ENCODE data around the gene HEATR5A. TPM values are rescaled to one million over a fixed set of nuclear protein-coding genes. Genes with fewer than 3 reads are reported as not detected.
"Not testable (repeated sequence)": the region's sequence is repeated elsewhere in the genome, so short reads cannot be mapped to it uniquely, and the experiment has no call there.

HEATR5A gene
- total and polyA plus RNA-seq, 4 donors = 10.9 to 54.0 (median 28.9) TPM

DNA sequence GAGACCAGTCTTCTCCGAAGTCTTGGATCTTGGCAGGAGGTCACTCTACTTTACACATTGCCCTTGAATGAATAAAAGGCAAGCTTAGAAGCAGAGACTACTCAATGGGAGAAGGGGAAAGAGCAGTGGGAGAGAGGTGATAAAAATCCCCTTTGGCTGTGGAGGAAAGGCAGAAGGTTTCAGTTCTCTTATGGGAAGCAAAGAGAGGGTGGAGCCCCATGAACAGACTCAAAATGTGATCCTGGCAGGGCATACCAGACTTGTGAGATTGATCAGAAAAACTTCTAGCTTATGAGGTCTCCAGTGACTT is 163.2 kb downstream of the HEATR5A start:
- H3K27ac ChIP-seq (ENCODE audit: low read depth in 1 of 2, low read length in 1 of 2) = no peak overlapping the region
- peaks cover 0 to 11% (median 7%) of the 10 kb centered on the region in 5 donors for H3K4me1 ChIP-seq (ENCODE audit: control insufficient read depth in 5 of 5, insufficient read depth in 5 of 5, low read length in 5 of 5)
- H3K9me3 ChIP-seq (ENCODE audit: control insufficient read depth in 4 of 4, insufficient read depth in 3 of 4, low read length in 3 of 4) = no peaks in the 10 kb centered on the region
- no peak overlapping the region for H3K9ac ChIP-seq (ENCODE audit: insufficient read depth in 1 of 2, low read length in 2 of 2)
- H3K36me3 ChIP-seq (ENCODE audit: control insufficient read depth in 4 of 4, insufficient read depth in 4 of 4, low read length in 4 of 4) = no peaks in the 10 kb centered on the region
- 91 to 100% methylated on average over 1 of the region's 1 CpG for WGBS, 2 donors
- H3K27me3 ChIP-seq (ENCODE audit: control insufficient read depth in 3 of 3, insufficient read depth in 3 of 3, low read length in 2 of 3) = no peaks in the 10 kb centered on the region
- H3K4me3 ChIP-seq = no peak overlapping the region
- TF ChIP-seq, protein P1, sequence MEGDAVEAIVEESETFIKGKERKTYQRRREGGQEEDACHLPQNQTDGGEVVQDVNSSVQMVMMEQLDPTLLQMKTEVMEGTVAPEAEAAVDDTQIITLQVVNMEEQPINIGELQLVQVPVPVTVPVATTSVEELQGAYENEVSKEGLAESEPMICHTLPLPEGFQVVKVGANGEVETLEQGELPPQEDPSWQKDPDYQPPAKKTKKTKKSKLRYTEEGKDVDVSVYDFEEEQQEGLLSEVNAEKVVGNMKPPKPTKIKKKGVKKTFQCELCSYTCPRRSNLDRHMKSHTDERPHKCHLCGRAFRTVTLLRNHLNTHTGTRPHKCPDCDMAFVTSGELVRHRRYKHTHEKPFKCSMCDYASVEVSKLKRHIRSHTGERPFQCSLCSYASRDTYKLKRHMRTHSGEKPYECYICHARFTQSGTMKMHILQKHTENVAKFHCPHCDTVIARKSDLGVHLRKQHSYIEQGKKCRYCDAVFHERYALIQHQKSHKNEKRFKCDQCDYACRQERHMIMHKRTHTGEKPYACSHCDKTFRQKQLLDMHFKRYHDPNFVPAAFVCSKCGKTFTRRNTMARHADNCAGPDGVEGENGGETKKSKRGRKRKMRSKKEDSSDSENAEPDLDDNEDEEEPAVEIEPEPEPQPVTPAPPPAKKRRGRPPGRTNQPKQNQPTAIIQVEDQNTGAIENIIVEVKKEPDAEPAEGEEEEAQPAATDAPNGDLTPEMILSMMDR (IDR thresholded peaks at IDR 0.05; ENCODE audit: control extremely low read depth, extremely low read depth) = no peak
- ATAC-seq (ENCODE audit: insufficient read depth, low FRiP score) (no peak), DNase-seq (no peak)

DNA sequence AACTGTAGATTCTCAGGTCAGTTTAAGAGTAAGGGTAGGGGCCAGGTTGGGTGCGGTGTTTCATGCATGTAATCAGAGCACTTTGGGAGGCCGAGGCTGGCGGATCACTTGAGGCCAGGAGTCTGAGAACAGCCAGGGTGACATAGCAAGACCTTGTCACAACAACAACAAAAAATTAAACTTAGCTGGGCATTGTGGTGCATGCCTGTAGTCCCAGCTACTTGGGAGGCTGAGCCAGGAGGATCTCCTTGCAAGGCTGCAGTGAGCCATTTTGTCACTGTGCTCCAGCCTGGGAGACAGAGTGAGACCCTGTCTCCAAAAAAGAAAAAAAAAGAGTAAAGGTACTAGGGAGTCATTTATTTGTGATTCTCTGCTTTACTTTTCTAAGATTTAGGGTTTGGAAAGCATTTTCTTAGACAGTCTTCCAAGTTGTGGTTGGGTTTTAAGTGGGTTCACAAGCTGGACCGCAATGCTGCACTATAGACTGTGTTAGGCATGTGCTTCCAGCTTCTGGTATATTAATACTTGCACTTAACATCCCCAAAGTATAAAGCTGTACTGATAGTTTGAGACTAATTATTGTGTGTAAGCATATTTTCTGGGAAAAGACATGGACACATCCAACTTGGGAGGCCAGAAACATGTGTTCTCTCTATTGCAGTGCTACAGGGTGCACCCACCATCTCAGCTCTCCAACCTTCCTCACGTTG is 163.7 kb downstream of the HEATR5A start:
- 94 to 96% methylated on average over 5 of the region's 5 CpGs for WGBS, 2 donors
- no peak for DNase-seq
- no peak for ATAC-seq (ENCODE audit: insufficient read depth, low FRiP score)
- no peak overlapping the region for H3K27ac ChIP-seq (ENCODE audit: low read depth in 1 of 2, low read length in 1 of 2)
- H3K9me3 ChIP-seq (ENCODE audit: control insufficient read depth in 4 of 4, insufficient read depth in 3 of 4, low read length in 3 of 4) = no peaks in the 10 kb centered on the region
- H3K4me1 ChIP-seq (ENCODE audit: control insufficient read depth in 5 of 5, insufficient read depth in 5 of 5, low read length in 5 of 5) = peaks cover 0 to 6% (median 3%) of the 10 kb centered on the region in 5 donors
- no peaks in the 10 kb centered on the region for H3K36me3 ChIP-seq (ENCODE audit: control insufficient read depth in 4 of 4, insufficient read depth in 4 of 4, low read length in 4 of 4)
- TF ChIP-seq, protein P1 (IDR thresholded peaks at IDR 0.05; ENCODE audit: control extremely low read depth, extremely low read depth) = no peak
- H3K27me3 ChIP-seq (ENCODE audit: control insufficient read depth in 3 of 3, insufficient read depth in 3 of 3, low read length in 2 of 3) = no peaks in the 10 kb centered on the region
- H3K9ac ChIP-seq (ENCODE audit: insufficient read depth in 1 of 2, low read length in 2 of 2) = no peak overlapping the region
- no peak overlapping the region for H3K4me3 ChIP-seq

DNA sequence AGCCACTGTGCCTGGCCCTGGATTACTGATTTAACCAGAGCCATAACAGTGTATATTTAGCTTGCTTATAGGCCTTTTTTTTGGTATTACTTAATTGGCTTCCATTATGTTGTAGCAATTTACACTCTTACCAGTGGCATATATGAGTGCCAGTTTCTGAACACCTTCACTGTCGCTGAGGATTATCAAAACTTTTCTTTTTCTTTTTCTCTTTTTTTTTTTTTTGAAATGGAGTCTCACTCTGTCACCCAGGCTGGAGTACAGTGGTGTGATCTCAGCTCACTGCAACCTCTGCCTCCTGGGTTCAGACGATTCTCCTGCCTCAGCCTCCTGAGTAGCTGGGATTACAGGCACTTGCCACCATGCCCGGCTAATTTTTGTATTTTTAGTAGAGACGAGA is 164.4 kb downstream of the HEATR5A start:
- DNase-seq; H3K36me3 ChIP-seq (ENCODE audit: control insufficient read depth in 4 of 4, insufficient read depth in 4 of 4, low read length in 4 of 4); H3K9me3 ChIP-seq (ENCODE audit: control insufficient read depth in 4 of 4, insufficient read depth in 3 of 4, low read length in 3 of 4); H3K4me3 ChIP-seq; H3K4me1 ChIP-seq (ENCODE audit: control insufficient read depth in 5 of 5, insufficient read depth in 5 of 5, low read length in 5 of 5); H3K27ac ChIP-seq (ENCODE audit: low read depth in 1 of 2, low read length in 1 of 2); H3K27me3 ChIP-seq (ENCODE audit: control insufficient read depth in 3 of 3, insufficient read depth in 3 of 3, low read length in 2 of 3); ATAC-seq (ENCODE audit: insufficient read depth, low FRiP score); H3K9ac ChIP-seq (ENCODE audit: insufficient read depth in 1 of 2, low read length in 2 of 2): not testable (repeated sequence)
- 93 to 96% methylated on average over 4 of the region's 4 CpGs for WGBS, 2 donors

GRCh38 chr14:31255286-31255685 is 165.1 kb downstream of the HEATR5A start:
- 94 to 98% methylated on average over 2 of the region's 2 CpGs for WGBS, 2 donors
- H3K36me3 ChIP-seq (ENCODE audit: control insufficient read depth in 4 of 4, insufficient read depth in 4 of 4, low read length in 4 of 4) = no peaks in the 10 kb centered on the region

More at GRCh38 chr14:31255286-31255685, 165.1 kb downstream of the HEATR5A start:
- TF ChIP-seq, protein P1 (IDR thresholded peaks at IDR 0.05; ENCODE audit: control extremely low read depth, extremely low read depth) = no peak
- H3K4me3 ChIP-seq = no peak overlapping the region
- no peaks in the 10 kb centered on the region for H3K27me3 ChIP-seq (ENCODE audit: control insufficient read depth in 3 of 3, insufficient read depth in 3 of 3, low read length in 2 of 3)
- DNase-seq = no peak
- no peaks in the 10 kb centered on the region for H3K9me3 ChIP-seq (ENCODE audit: control insufficient read depth in 4 of 4, insufficient read depth in 3 of 4, low read length in 3 of 4)
- peaks cover 0 to 3% (median 0%) of the 10 kb centered on the region in 5 donors for H3K4me1 ChIP-seq (ENCODE audit: control insufficient read depth in 5 of 5, insufficient read depth in 5 of 5, low read length in 5 of 5)
- H3K9ac ChIP-seq (ENCODE audit: insufficient read depth in 1 of 2, low read length in 2 of 2) = no peak overlapping the region
- no peak overlapping the region for H3K27ac ChIP-seq (ENCODE audit: low read depth in 1 of 2, low read length in 1 of 2)
- ATAC-seq (ENCODE audit: insufficient read depth, low FRiP score) = no peak
